NCI-H2196 treated with DMSO at 0.1 percent for 48 hours (cell line): ENCODE data around the gene RPL28.

Experiments
- DNase-seq: peaks from one replicate; lab custom pipeline; 2025; ENCODE audit not compliant: unreplicated experiment; lab: John Stamatoyannopoulos, UW

The RPL28 gene

DNA sequence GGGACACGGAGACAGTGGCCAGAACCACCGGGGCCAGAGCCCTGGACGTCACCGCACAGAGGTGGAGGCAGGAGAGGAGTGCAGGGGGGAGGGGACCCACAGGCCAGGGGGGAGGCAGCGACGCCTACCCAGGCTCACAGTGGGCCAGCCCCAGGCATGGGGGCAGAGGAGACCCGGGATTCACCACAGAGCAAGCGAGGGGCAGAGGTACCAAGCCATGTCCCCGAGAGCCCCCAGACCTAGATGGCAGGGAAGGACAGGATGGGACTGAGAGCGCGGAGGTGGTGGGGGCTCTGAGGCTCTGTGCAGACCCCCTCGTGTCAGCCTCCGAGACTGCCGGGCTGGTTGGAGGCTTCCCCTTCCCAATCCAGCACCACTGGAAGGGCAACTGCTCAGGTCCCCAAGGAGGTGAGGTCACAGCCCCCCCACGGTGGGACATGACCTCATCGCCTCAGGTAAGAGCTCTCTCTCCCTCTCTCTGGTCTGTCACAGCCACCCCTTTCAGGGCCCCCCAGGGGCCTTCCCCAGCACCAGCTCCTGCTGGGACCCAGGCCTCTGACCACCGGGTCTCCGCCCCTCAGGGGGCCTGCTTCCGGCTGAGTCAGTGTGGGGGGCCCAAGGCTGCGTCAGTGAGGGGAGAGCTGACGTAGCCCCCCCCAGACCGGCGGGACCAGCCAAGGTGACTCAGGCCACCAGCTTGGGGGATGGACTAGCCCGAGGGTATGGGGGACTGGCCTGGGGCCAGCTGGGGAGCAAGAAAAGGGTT, 13.2 kb upstream of the RPL28 start:
- DNase-seq: no peak

DNA sequence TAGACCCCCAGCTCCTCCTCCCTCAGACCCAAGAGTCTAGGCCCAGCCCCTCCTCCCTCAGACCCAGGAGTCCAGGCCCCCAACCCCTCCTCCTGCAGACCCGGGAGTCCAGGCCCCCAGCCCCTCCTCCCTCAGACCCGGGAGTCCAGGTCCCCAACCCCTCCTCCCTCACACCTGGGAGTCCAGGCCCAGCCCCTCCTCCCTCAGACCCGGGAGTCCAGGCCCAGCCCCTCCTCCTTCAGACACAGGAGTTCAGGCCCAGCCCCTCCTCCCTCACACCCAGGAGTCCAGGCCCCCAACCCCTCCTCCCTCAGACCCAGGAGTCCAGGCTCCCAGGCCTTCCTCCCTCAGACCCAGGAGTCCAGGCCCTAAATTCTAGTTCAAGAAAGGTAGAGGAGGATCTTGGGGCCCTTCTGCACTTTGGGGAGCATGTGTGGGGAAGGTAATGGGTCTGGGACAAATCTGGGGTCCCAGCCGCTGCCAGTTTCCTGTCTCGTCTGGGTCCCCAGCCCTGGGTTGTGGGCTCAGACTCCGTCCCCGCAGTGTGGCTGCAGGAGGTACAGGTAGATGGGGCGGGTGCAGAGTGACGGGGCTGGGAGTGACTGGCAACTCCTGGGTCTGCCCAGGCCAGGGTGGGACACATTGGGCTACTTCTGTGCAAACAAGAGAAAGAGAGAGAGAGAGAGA, 12.3 kb upstream of the RPL28 start:
- DNase-seq: no peak

DNA sequence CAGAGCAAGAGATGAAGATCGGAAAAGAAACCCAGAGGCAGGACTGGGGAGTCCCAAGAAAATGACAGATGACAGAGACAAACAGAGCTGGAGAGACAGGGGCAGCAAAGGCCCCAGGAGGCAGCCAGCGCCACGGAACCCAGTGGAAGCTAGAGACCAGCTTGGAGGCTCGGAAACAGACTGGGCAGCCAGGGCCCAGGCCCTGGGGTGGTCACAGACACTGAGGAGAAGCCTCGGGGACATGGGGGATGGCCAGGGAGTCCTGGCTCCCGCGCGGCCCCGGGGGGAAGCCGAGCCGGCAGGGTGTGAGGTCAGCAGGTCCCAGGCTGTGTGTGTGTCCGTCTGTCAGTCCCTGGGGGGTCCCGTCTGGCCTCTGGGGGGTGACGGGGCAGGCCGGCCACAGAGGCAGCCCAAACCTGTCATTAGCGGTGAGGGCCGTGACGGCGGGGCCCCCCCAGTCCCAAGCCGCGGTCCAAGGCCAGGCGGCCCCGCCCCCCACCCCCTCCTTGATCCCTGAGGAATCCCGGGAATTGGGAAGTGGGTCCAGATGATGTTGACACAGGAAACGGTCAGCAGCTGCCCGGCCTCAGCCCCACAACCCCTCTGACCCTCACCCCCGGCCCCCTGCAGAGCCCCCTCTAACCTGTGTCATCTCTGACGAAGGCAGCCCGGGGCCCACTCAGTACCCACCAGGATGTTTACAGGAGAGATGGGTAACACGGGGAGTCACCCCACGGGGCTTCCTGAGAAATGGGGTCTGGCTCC, 11.6 kb upstream of the RPL28 start:
- no peak for DNase-seq

DNA sequence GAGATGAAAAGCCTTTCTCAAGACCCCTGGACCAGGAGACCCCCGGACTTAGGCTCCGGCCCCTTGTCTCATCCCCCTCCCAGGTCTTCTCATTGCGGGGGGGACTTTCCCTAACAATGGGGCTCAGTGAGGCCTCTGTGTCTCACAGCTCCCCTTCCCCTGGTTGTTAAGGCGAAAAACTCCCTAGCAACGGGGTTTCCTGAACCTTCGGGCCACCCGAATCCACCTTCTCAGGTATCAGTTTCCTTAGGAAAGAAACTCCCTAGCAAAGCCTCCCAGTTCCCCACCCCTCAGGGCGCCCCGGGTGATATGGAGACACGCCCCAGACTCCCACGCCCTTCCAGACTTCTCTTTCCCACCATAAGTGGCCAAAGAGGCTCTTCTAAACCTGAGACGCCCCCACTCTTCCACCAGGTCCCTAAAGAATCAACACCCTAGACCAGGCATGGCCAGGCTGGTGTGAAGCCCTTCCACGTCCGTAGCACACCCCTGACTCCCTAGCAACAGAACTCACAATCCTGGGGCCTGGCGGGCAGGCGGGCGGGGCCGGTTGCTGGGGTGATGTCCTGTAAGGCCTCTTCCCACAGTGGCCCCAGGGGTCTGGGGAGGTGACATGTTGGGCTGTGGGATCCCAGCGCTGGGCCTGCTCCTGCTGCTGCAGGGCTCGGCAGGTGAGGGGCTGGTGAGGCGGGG, 9.3 kb upstream of the RPL28 start, which contains the start of gene TMEM190:
TMEM190 (plus strand) TSS at position 586 of the 693 bp plus-strand sequence; CDS start at position 614, 28 bp downstream.
- DNase-seq: no peak

DNA sequence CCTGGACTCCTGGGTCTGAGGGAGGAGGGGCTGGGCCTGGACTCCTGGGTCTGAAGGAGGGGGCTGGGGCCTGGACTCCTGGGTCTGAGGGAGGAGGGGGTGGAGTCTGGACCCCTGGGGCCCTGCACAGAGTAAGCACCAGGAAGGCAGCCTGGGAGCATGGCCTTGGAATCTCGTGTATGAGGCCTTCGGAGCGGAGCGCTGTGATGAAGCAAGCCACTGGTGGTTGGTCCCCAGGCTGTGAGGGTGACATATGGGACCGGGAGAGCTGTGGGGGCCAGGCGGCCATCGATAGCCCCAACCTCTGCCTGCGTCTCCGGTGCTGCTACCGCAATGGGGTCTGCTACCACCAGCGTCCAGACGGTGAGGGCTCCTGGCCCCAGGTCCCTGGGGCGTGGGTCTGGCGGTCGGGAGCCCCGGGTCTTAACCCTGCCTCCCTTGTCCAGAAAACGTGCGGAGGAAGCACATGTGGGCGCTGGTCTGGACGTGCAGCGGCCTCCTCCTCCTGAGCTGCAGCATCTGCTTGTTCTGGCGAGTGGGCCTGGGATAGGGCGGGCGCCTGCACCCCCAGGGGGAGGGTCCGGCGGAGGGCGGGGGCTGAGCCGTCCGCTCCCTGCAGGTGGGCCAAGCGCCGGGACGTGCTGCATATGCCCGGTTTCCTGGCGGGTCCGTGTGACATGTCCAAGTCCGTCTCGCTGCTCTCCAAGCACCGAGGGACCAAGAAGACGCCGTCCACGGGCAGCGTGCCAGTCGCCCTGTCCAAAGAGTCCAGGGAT, 8.2 kb upstream of the RPL28 start:
- DNase-seq: no peak

- no peak for DNase-seq
These were observed 6.6 kb upstream of the RPL28 start for GRCh38 chr19:55379174-55379573.

- no peak for DNase-seq
These were observed 3.7 kb upstream of the RPL28 start for GRCh38 chr19:55382013-55382412.

- no peak for DNase-seq
These were observed 3.1 kb upstream of the RPL28 start for GRCh38 chr19:55382522-55383054.

DNA sequence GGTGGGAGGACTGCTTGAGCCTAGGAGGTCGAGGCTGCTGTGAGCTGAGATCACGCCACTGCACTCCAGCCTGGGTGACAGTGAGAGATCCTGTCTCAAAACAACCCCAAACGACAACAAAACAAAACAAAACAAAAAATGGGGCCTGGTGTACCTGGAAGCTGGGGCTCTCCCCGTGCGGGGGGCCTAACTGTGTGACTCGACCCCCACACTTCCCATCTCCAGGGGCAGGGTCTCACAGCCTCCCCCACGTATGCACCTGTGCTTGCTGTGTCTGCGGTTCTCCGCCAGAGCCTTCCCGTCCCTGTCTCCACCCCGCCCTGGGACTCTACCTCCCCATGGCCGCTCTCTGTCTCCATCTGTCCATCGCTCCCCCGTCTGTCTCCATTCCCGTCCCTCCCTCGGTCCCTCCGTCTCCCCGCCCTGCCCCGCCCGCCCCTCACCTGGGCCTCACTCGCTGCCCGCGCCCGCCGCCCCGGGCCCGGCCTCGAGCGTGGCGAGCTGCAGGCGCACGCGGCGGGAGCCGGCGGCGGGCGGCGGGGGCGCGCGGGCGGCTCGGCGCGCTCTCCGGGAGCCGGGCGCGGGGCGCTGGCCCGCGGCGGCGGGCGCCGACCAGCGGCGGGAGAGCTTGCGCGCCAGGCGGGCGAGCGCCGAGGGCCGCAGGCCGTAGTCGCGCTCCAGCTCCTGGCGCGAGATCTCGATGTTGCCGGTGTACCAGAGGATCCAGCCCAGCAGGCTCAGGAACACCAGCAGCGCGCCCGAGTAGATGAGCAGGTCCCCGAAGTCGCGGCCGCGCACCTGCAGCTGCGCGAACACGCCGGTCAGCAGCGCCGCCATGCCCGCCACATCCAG, 2.2 kb upstream of the RPL28 start:
- peak; percentile 24 for DNase-seq

- DNase-seq: peak; percentile 22
These were observed 1.4 kb upstream of the RPL28 start, which contains the start of gene TMEM238 for GRCh38 chr19:55384131-55384919. Gene TMEM238, minus strand, starts transcription at chr19:55384292. Its CDS starts 33 bp downstream, at chr19:55384259.

GRCh38 chr19:55384920-55385723, 610 bp upstream of the RPL28 start:
- peak; percentile 87 for DNase-seq

DNA sequence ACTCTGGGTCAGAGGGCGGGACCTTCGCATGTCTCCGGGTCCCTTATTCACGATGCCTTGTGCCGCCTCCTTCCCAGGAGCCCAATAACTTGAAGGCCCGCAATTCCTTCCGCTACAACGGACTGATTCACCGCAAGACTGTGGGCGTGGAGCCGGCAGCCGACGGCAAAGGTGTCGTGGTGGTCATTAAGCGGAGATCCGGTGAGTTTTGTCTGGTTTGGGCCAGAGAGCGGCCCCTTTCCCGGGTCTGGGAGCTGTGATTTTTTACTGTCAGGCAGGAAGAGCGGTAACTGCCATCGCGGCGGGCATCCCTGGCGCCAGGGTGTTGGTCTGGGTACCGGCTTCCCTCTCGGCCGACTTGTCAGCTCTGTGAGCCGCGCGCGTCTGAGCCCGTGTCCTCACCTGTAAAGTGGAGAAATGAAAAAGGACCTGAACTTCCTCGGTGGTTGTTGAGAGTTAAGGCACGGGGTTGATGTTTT, 800 bp downstream of the RPL28 start:
- DNase-seq: no peak

- DNase-seq: no peak
These were observed 2.2 kb downstream of the RPL28 start for GRCh38 chr19:55387736-55388497.

GRCh38 chr19:55389386-55390317, 3.9 kb downstream of the RPL28 start:
- DNase-seq: no peak

DNA sequence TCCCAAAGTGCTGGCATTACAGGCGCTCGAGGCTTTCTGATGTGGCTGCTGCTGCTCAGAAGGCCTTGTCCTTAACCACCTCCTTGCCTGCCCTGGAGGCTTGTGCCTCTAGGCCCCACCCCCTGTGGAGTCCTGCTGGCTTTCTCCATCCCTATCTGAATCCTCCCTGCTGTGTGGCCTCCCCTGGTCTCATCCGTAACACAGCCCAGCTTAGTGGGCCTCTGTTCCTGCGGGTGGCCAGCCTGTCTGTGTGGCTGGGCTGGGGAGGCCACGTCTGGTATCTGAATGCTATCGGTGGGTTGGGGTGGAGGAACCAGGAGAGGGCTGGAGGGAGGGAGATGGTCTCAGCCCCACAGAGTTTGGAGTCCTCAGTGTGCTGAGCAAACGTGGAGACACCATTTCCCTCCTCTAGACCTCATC, 4.7 kb downstream of the RPL28 start:
- DNase-seq: no peak
